ENCODE results near the gene CARD6.
"Not testable (repeated sequence)": the region's sequence is repeated elsewhere in the genome, so short reads cannot be mapped to it uniquely, and the experiment has no call there.

CARD6 gene

DNA sequence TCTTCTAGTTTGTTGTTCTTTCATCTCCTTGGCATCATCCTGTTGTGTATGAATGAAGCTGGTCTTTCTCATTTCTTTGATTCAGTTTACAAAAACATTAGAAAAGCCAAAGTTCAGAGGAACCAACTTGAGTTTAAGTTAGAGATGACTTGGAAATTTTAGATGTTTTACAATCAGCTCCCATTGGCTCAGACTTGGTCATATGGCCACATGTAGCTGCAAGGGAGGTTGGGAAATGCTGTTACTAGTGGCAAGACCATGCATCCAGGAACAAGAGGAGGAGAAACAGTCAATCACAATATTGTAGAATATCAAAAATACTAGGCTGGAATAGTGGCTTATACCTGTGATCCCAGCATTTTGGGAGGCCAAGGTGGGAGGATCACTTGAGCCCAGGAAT, 19.5 kb downstream of the CARD6 start:
- no peak for DNase-seq
- no peak overlapping the region for H2AK5ac ChIP-seq (ENCODE audit: low read length)
- H4K12ac ChIP-seq (ENCODE audit: low read depth, low read length) = no peak overlapping the region
- no peak overlapping the region for H3K4me3 ChIP-seq (ENCODE audit: low read depth, low read length)
- no peaks in the 10 kb centered on the region for H3K4me1 ChIP-seq (ENCODE audit: control insufficient read depth in 1 of 2, insufficient read depth in 2 of 2, low read length in 2 of 2)
- no peak overlapping the region for H3K14ac ChIP-seq (ENCODE audit: low read length)
- H3K23ac ChIP-seq (ENCODE audit: low read length) = no peak overlapping the region
- H2AFZ ChIP-seq (ENCODE audit: insufficient read depth, low read length, poor library complexity) = no peak overlapping the region
- no peak overlapping the region for H2BK5ac ChIP-seq (ENCODE audit: low read depth, low read length, poor library complexity)
- no peak overlapping the region for H2BK12ac ChIP-seq (ENCODE audit: low read length)
- H3K27me3 ChIP-seq (ENCODE audit: insufficient read depth, low read length) = no peaks in the 10 kb centered on the region
- H3K9me3 ChIP-seq (ENCODE audit: insufficient read depth, low read depth, low read length) = peaks cover 2% of the 10 kb centered on the region
- no peak overlapping the region for H3K4me2 ChIP-seq (ENCODE audit: low read length)
- H3K79me1 ChIP-seq (ENCODE audit: low read length) = no peaks in the 10 kb centered on the region
- no peak overlapping the region for H3K9ac ChIP-seq (ENCODE audit: low read length)
- no peak overlapping the region for H4K8ac ChIP-seq (ENCODE audit: low read depth, low read length)
- no peak overlapping the region for H3K18ac ChIP-seq (ENCODE audit: low read length)
- H2BK120ac ChIP-seq (ENCODE audit: insufficient read depth, low read length, poor library complexity) = no peak overlapping the region
- H3K4ac ChIP-seq (ENCODE audit: low read depth, low read length) = no peak overlapping the region
- H3K79me2 ChIP-seq (ENCODE audit: control insufficient read depth, insufficient read depth, low read length, poor library complexity) = no peaks in the 10 kb centered on the region
- no peak overlapping the region for H3K27ac ChIP-seq (ENCODE audit: low read depth, low read length)
- H3K36me3 ChIP-seq (ENCODE audit: control insufficient read depth in 1 of 2, insufficient read depth in 2 of 2, low read length in 2 of 2) = no peaks in the 10 kb centered on the region
- H4K91ac ChIP-seq (ENCODE audit: low read depth, low read length) = no peak overlapping the region

DNA sequence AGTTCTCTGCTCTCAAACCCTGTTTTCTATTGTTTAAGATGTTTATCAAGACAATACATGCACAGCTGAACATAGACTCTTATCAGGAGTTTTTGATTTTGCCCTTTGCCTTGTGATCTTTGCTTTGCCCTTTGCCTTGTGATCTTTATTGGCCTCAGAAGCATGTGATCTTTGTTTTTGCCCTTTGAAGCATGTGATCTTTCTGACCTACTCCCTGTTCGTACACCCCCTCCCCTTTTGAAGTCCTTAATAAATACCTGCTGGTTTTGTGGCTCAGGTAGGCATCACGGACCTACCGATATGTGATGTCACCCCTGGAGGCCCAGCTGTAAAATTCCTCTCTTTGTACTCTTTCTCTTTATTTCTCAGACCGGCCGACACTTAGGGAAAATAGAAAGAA, 23.8 kb downstream of the CARD6 start:
- not testable (repeated sequence) for H2BK5ac ChIP-seq (ENCODE audit: low read depth, low read length, poor library complexity); H3K23ac ChIP-seq (ENCODE audit: low read length); H4K8ac ChIP-seq (ENCODE audit: low read depth, low read length); H4K91ac ChIP-seq (ENCODE audit: low read depth, low read length); DNase-seq; H3K27me3 ChIP-seq (ENCODE audit: insufficient read depth, low read length); H3K27ac ChIP-seq (ENCODE audit: low read depth, low read length); H3K9me3 ChIP-seq (ENCODE audit: insufficient read depth, low read depth, low read length); H3K18ac ChIP-seq (ENCODE audit: low read length); H2BK120ac ChIP-seq (ENCODE audit: insufficient read depth, low read length, poor library complexity); H3K4me2 ChIP-seq (ENCODE audit: low read length); H3K79me2 ChIP-seq (ENCODE audit: control insufficient read depth, insufficient read depth, low read length, poor library complexity); H3K79me1 ChIP-seq (ENCODE audit: low read length); H4K12ac ChIP-seq (ENCODE audit: low read depth, low read length); H3K4me1 ChIP-seq (ENCODE audit: control insufficient read depth in 1 of 2, insufficient read depth in 2 of 2, low read length in 2 of 2); H3K9ac ChIP-seq (ENCODE audit: low read length); H3K36me3 ChIP-seq (ENCODE audit: control insufficient read depth in 1 of 2, insufficient read depth in 2 of 2, low read length in 2 of 2); H3K4ac ChIP-seq (ENCODE audit: low read depth, low read length); H3K14ac ChIP-seq (ENCODE audit: low read length); H2BK12ac ChIP-seq (ENCODE audit: low read length); H3K4me3 ChIP-seq (ENCODE audit: low read depth, low read length); H2AK5ac ChIP-seq (ENCODE audit: low read length); H2AFZ ChIP-seq (ENCODE audit: insufficient read depth, low read length, poor library complexity)
- WGBS (ENCODE audit: extremely low coverage, insufficient coverage, insufficient read length) = no CpG with 5 or more reads among the region's 5 CpGs

GRCh38 chr5:40866844-40867243, 25.7 kb downstream of the CARD6 start:
- Histone ChIP-seq H2AK5ac (ENCODE audit: low read length) (no peak overlapping the region), H3K4me2 (ENCODE audit: low read length) (no peak overlapping the region)

DNA sequence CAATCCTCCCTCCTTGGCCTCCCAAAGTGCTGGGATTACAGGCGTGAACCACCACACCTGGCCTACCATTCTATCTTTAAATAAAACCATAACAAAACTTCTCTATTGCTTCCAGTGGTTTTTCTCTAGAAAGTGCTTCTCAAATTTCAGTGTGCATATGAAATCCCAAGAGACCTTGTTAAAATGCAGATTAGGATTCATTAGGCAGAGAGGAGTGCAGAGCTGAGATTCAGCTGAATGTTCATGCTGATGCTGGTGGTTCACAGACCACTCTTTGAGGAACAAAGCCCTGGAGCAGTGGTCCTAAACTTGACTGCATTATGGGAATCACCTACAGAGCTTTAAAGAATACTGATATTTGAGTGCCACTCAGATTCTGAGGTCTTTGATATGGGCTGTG, 28.2 kb downstream of the CARD6 start:
- WGBS (ENCODE audit: extremely low coverage, insufficient coverage, insufficient read length) = no CpG with 5 or more reads among the region's 1 CpG
- Histone ChIP-seq H3K79me1 (ENCODE audit: low read length) (peaks cover 12% of the 10 kb centered on the region), H4K12ac (ENCODE audit: low read depth, low read length) (no peak overlapping the region)

More at GRCh38 chr5:40866844-40867243, 25.7 kb downstream of the CARD6 start:
- DNase-seq = no peak
- Histone ChIP-seq H3K4me3 (ENCODE audit: low read depth, low read length) (no peak overlapping the region), H4K12ac (ENCODE audit: low read depth, low read length) (no peak overlapping the region), H3K9ac (ENCODE audit: low read length) (no peak overlapping the region), H3K79me2 (ENCODE audit: control insufficient read depth, insufficient read depth, low read length, poor library complexity) (peaks cover 2% of the 10 kb centered on the region), H4K8ac (ENCODE audit: low read depth, low read length) (no peak overlapping the region), H3K4me1 (ENCODE audit: control insufficient read depth in 1 of 2, insufficient read depth in 2 of 2, low read length in 2 of 2) (peaks cover 4 to 6% of the 10 kb centered on the region in 2 experiments), H4K91ac (ENCODE audit: low read depth, low read length) (no peak overlapping the region), H3K9me3 (ENCODE audit: insufficient read depth, low read depth, low read length) (peaks cover 5% of the 10 kb centered on the region), H3K36me3 (ENCODE audit: control insufficient read depth in 1 of 2, insufficient read depth in 2 of 2, low read length in 2 of 2) (peaks cover 0 to 2% of the 10 kb centered on the region in 2 experiments), H2AFZ (ENCODE audit: insufficient read depth, low read length, poor library complexity) (no peak overlapping the region), H3K27me3 (ENCODE audit: insufficient read depth, low read length) (no peaks in the 10 kb centered on the region), H3K4ac (ENCODE audit: low read depth, low read length) (no peak overlapping the region), H3K18ac (ENCODE audit: low read length) (no peak overlapping the region), H2BK5ac (ENCODE audit: low read depth, low read length, poor library complexity) (no peak overlapping the region), H3K23ac (ENCODE audit: low read length) (no peak overlapping the region), H3K27ac (ENCODE audit: low read depth, low read length) (no peak overlapping the region), H2BK12ac (ENCODE audit: low read length) (no peak overlapping the region), H3K14ac (ENCODE audit: low read length) (no peak overlapping the region), H2BK120ac (ENCODE audit: insufficient read depth, low read length, poor library complexity) (no peak overlapping the region), H3K79me1 (ENCODE audit: low read length) (peaks cover 7% of the 10 kb centered on the region)
- WGBS (ENCODE audit: extremely low coverage, insufficient coverage, insufficient read length) = no CpG with 5 or more reads among the region's 5 CpGs

More for the DNA sequence above, 28.2 kb downstream of the CARD6 start:
- no peak overlapping the region for H3K27ac ChIP-seq (ENCODE audit: low read depth, low read length)
- H3K9me3 ChIP-seq (ENCODE audit: insufficient read depth, low read depth, low read length) = peaks cover 7% of the 10 kb centered on the region
- no peak for DNase-seq
- no peak overlapping the region for H2AFZ ChIP-seq (ENCODE audit: insufficient read depth, low read length, poor library complexity)
- H3K4ac ChIP-seq (ENCODE audit: low read depth, low read length) = no peak overlapping the region
- H3K14ac ChIP-seq (ENCODE audit: low read length) = no peak overlapping the region
- no peaks in the 10 kb centered on the region for H3K27me3 ChIP-seq (ENCODE audit: insufficient read depth, low read length)
- H4K8ac ChIP-seq (ENCODE audit: low read depth, low read length) = no peak overlapping the region
- H3K4me3 ChIP-seq (ENCODE audit: low read depth, low read length) = no peak overlapping the region
- H3K79me2 ChIP-seq (ENCODE audit: control insufficient read depth, insufficient read depth, low read length, poor library complexity) = peaks cover 2% of the 10 kb centered on the region
- H3K9ac ChIP-seq (ENCODE audit: low read length) = no peak overlapping the region
- H4K91ac ChIP-seq (ENCODE audit: low read depth, low read length) = no peak overlapping the region
- H3K4me1 ChIP-seq (ENCODE audit: control insufficient read depth in 1 of 2, insufficient read depth in 2 of 2, low read length in 2 of 2) = peaks cover 4 to 6% of the 10 kb centered on the region in 2 experiments
- H3K23ac ChIP-seq (ENCODE audit: low read length) = no peak overlapping the region
- H2BK12ac ChIP-seq (ENCODE audit: low read length) = no peak overlapping the region
- no peak overlapping the region for H2BK5ac ChIP-seq (ENCODE audit: low read depth, low read length, poor library complexity)
- H3K18ac ChIP-seq (ENCODE audit: low read length) = no peak overlapping the region
- no peak overlapping the region for H2BK120ac ChIP-seq (ENCODE audit: insufficient read depth, low read length, poor library complexity)
- H2AK5ac ChIP-seq (ENCODE audit: low read length) = no peak overlapping the region
- H3K36me3 ChIP-seq (ENCODE audit: control insufficient read depth in 1 of 2, insufficient read depth in 2 of 2, low read length in 2 of 2) = peaks cover 0 to 2% of the 10 kb centered on the region in 2 experiments
- H3K4me2 ChIP-seq (ENCODE audit: low read length) = no peak overlapping the region
